GM21367 (cell line): Measurements from ENCODE around the gene UNC13A.

Experiments
- ATAC-seq: cut with Tn5 transposase; IDR thresholded peaks from one replicate; pipeline ENCODE4 v1.9.1; 2021; ENCODE audit not compliant: unreplicated experiment

UNC13A gene

GRCh38 chr19:17687857-17688784, at the start of gene UNC13A:
Gene UNC13A, minus strand, starts transcription at chr19:17688354. Its CDS starts 155 bp downstream, at chr19:17688199.
- ATAC-seq, result no peak

GRCh38 chr19:17737690-17738153, 49.6 kb upstream of the UNC13A start:
- no peak for ATAC-seq

- ATAC-seq, result no peak
Observed at GRCh38 chr19:17735410-17735809, 47.3 kb upstream of the UNC13A start.

- no peak for ATAC-seq
Observed at GRCh38 chr19:17734146-17734545, 46.0 kb upstream of the UNC13A start.

- no peak for ATAC-seq
Observed at GRCh38 chr19:17733127-17733526, 45.0 kb upstream of the UNC13A start.

- no peak for ATAC-seq
Observed at GRCh38 chr19:17727843-17728242, 39.7 kb upstream of the UNC13A start.

- ATAC-seq, result no peak
Observed at GRCh38 chr19:17726964-17727773, 39.0 kb upstream of the UNC13A start.

GRCh38 chr19:17726136-17726741, 38.1 kb upstream of the UNC13A start:
- ATAC-seq, result no peak

- ATAC-seq, result no peak
Observed at GRCh38 chr19:17725422-17726078, 37.4 kb upstream of the UNC13A start.

- ATAC-seq, result no peak
Observed at GRCh38 chr19:17724655-17725054, 36.5 kb upstream of the UNC13A start.

GRCh38 chr19:17722655-17723240, 34.6 kb upstream of the UNC13A start:
- no peak for ATAC-seq

- ATAC-seq, result no peak
Observed at GRCh38 chr19:17721821-17722220, 33.7 kb upstream of the UNC13A start.

GRCh38 chr19:17721111-17721628, 33.0 kb upstream of the UNC13A start:
- no peak for ATAC-seq

- no peak for ATAC-seq
Observed at GRCh38 chr19:17720440-17720839, 32.3 kb upstream of the UNC13A start.

GRCh38 chr19:17719730-17720400, 31.7 kb upstream of the UNC13A start:
- ATAC-seq, result peak; percentile 17

- peak; percentile 72 for ATAC-seq
Observed at GRCh38 chr19:17718947-17719711, 31.0 kb upstream of the UNC13A start, which contains the start of gene MAP1S. Gene MAP1S, plus strand, starts transcription at chr19:17719480. Its CDS starts 23 bp downstream, at chr19:17719503.

- ATAC-seq, result no peak
Observed at GRCh38 chr19:17718550-17718946, 30.4 kb upstream of the UNC13A start.

GRCh38 chr19:17716309-17716929, 28.3 kb upstream of the UNC13A start:
- ATAC-seq, result no peak
